GM12878 (cell line): ENCODE data around the gene FTSJ1. TPM values are rescaled to one million over a fixed set of nuclear protein-coding genes. Genes with fewer than 3 reads are reported as not detected.

Experiments used
- ATAC-seq: fragments of 200-7000 bp; cut with Tn5 transposase; 3 replicates; pipeline ENCODE4 v1.9.1; 2020; ENCODE audit warnings: mild to moderate bottlenecking, moderate library complexity
- Bru-seq: library from RNA; stranded (reverse); fragments of 400-500 nt; gene quantifications from one replicate; lab custom pipeline; 2021; lab: Mats Ljungman, UMichigan
- BruChase-seq, 2 experiments: library from RNA; stranded (reverse); fragments of 400-500 nt; gene quantifications; one replicate each; lab custom pipeline; 2021; lab: Mats Ljungman, UMichigan
- BruUV-seq: library from RNA; stranded (reverse); fragments of 400-500 nt; replicated peaks from 2 replicates; lab custom pipeline; 2021; lab: Mats Ljungman, UMichigan
- CTCF ChIA-PET: fragments of 300-600 bp; sonication (Branson Sonifier 250); formaldehyde crosslinking; extraction: SDS; loops from one replicate; lab custom pipeline; 2021; ENCODE audit warnings: inconsistent platforms; lab: Yijun Ruan, JAX
- POLR2A ChIA-PET: fragments of 350-600 bp; formaldehyde crosslinking; extraction: SDS; loops from one replicate; lab custom pipeline; 2021; ENCODE audit warnings: inconsistent platforms; lab: Charles Lee
- RAD21 ChIA-PET: fragments of 300-600 bp; sonication (Branson Sonifier 250); formaldehyde crosslinking; loops from one replicate; lab custom pipeline; 2023; ENCODE audit warnings: antibody characterized with exemption; ENCODE audit not compliant: unreplicated experiment; lab: Charles Lee
- SMC1A ChIA-PET: fragments of 300-600 bp; sonication (Branson Sonifier 250); formaldehyde crosslinking; loops from one replicate; lab custom pipeline; 2023; ENCODE audit not compliant: unreplicated experiment, uncharacterized antibody; lab: Charles Lee
- DNase-seq: peaks from one replicate; pipeline ENCODE4 v3.0.0-alpha.2; 2011; ENCODE audit warnings: low read depth, low spot score
- FAIRE-seq: peaks from 3 replicates; lab custom pipeline; 2011; peaks lifted over from hg19 to GRCh38; lab: Jason Lieb, UNC
- H2AFZ ChIP-seq: 2 replicates; pipeline ENCODE4 v1.6.0; 2011; ENCODE audit warnings: low read depth, low read length, control low read depth; ENCODE audit not compliant: control insufficient read depth
- H3K27ac ChIP-seq: 2 replicates; pipeline ENCODE4 v1.5.1; 2011; ENCODE audit warnings: control low read depth; ENCODE audit not compliant: control insufficient read depth, insufficient read depth
- H3K27me3 ChIP-seq, 2 experiments: replicated peaks in 1 of 2; 2 replicates each; pipeline versions ENCODE4 v1.6.0 to v1.6.1; 2011; ENCODE audit warnings: low read length in 1 of 2; ENCODE audit not compliant: control insufficient read depth in 2 of 2, insufficient read depth in 2 of 2
- H3K36me3 ChIP-seq, 2 experiments: 2 replicates each; pipeline ENCODE4 v1.5.1; 2011; ENCODE audit warnings: low read length in 1 of 2; ENCODE audit not compliant: control insufficient read depth in 2 of 2, insufficient read depth in 2 of 2
- H3K4me1 ChIP-seq: 2 replicates; pipeline ENCODE4 v1.6.1; 2011; ENCODE audit warnings: mild to moderate bottlenecking, low read length, moderate library complexity, mixed read lengths; ENCODE audit not compliant: control insufficient read depth, insufficient read depth
- H3K4me2 ChIP-seq: 2 replicates; pipeline ENCODE4 v1.6.0; 2011; ENCODE audit warnings: control low read depth; ENCODE audit not compliant: control insufficient read depth, insufficient read depth
- H3K4me3 ChIP-seq: fragments of 200-600 bp; sonication (generic); 2 replicates; pipeline ENCODE4 v1.5.1; 2016
- H3K79me2 ChIP-seq: 2 replicates; pipeline ENCODE4 v1.6.0; 2011; ENCODE audit warnings: low read length; ENCODE audit not compliant: control insufficient read depth, insufficient read depth
- H3K9ac ChIP-seq: 2 replicates; pipeline ENCODE4 v1.8.0; 2011; ENCODE audit warnings: low read length, control low read depth, mixed read lengths; ENCODE audit not compliant: control insufficient read depth, insufficient read depth
- H3K9me3 ChIP-seq: replicated peaks from 3 replicates; pipeline ENCODE4 v1.5.1; 2011; ENCODE audit warnings: mild to moderate bottlenecking, low read length; ENCODE audit not compliant: control insufficient read depth, insufficient read depth
- H4K20me1 ChIP-seq: 2 replicates; pipeline ENCODE4 v1.6.0; 2011; ENCODE audit not compliant: control insufficient read depth, insufficient read depth
- BRCA1 ChIP-seq: IDR thresholded peaks from 2 replicates; pipeline ENCODE4 v1.6.1; 2011; ENCODE audit warnings: low read depth, low read length, improper control_type of control experiment
- CHD2 ChIP-seq: IDR thresholded peaks from 2 replicates; pipeline ENCODE4 v1.6.1; 2011; ENCODE audit warnings: low read depth, low read length, improper control_type of control experiment, borderline replicate concordance
- GABPA ChIP-seq: IDR thresholded peaks from 2 replicates; pipeline ENCODE4 v1.6.1; 2014; ENCODE audit warnings: antibody characterized with exemption, low read depth, mild to moderate bottlenecking, inconsistent platforms
- MTA3 ChIP-seq: IDR thresholded peaks from 2 replicates; pipeline ENCODE4 v1.6.1; 2012; ENCODE audit warnings: low read length, inconsistent platforms, borderline replicate concordance
- NR2C1 ChIP-seq: fragments of 450-650 bp; IDR thresholded peaks from 2 replicates; pipeline ENCODE4 v1.6.1; 2017; ENCODE audit warnings: antibody characterized with exemption, mild to moderate bottlenecking, moderate library complexity
- SIN3A ChIP-seq: IDR thresholded peaks from 2 replicates; pipeline ENCODE4 v1.6.1; 2012; ENCODE audit warnings: low read depth, low read length, improper control_type of control experiment
- SPI1 ChIP-seq: IDR thresholded peaks from 2 replicates; pipeline ENCODE4 v1.6.1; 2011; ENCODE audit warnings: low read depth, mild to moderate bottlenecking, low read length, moderate library complexity, borderline replicate concordance; ENCODE audit not compliant: insufficient read depth
- TBL1XR1 ChIP-seq: IDR thresholded peaks from 2 replicates; pipeline ENCODE4 v1.6.1; 2012; ENCODE audit warnings: low read depth, low read length, improper control_type of control experiment
- TCF12 ChIP-seq: IDR thresholded peaks from 2 replicates; pipeline ENCODE4 v1.6.1; 2011; ENCODE audit warnings: low read depth, mild to moderate bottlenecking, low read length
- WGBS: methylation state at CpG from one replicate; pipeline ENCODE4 v1.1.6; 2016; ENCODE audit warnings: low lambda C conversion rate; ENCODE audit not compliant: insufficient replicate concordance, insufficient coverage; ENCODE audit errors: missing lambda C conversion rate; 5-methylcytosine and 5-hydroxymethylcytosine counted together
- in situ Hi-C: fragments of 300-500 bp; cut with MboI; formaldehyde crosslinking; loops from 9 replicates; pipeline ENCODE4 v1.14.3; 2018; ENCODE audit warnings: mixed read lengths
- intact Hi-C: fragments of 100-400 bp; cut with micrococcal nuclease; formaldehyde crosslinking; loops from one replicate; pipeline ENCODE4 v1.14.2; 2022; ENCODE audit not compliant: unreplicated experiment
- long read RNA-seq, 2 experiments: library from polyadenylated mRNA; unstranded; transcript quantifications; one replicate each; pipeline ENCODE4 v2.0.0, GENCODE V29; 2019 to 2020
- polyA minus RNA-seq, 3 experiments: library from RNA; depleted of rRNA, polyadenylated mRNA; stranded (reverse); fragments of >200 nt; gene quantifications; 2 replicates each; pipeline ENCODE4 v1.2.3, GENCODE V29; 2011
- polyA plus RNA-seq, 11 experiments: library from polyadenylated mRNA; depleted of rRNA in 4 of 11; unstranded in 6 of 11; stranded (reverse) in 5 of 11; fragments of >200 nt; fragmentation: Nextera tagmentation in 4 of 11; fragmentation: Illumina TruSeq in 1 of 11; extraction: Ambion mirVana in 4 of 11; extraction: Trizol in 1 of 11; gene quantifications; 1 replicate in 1 of 11; 2 replicates in 10 of 11; pipeline versions ENCODE4 v1.2.1 to v1.2.3, GENCODE V29; 2011 to 2016; ENCODE audit warnings: inconsistent platforms in 2 of 11, missing spikeins in 2 of 11, low read depth in 1 of 11
- total RNA-seq, 4 experiments: library from RNA; depleted of rRNA in 3 of 4; stranded (reverse); fragments of >200 nt in 3 of 4; fragmentation: Illumina TruSeq in 1 of 4; extraction: Trizol in 1 of 4; gene quantifications; 2 replicates each; pipeline versions ENCODE4 v1.2.1 to v1.2.3, GENCODE V29; 2013 to 2021
- TF ChIP-seq, protein P1 (sequence below): IDR thresholded peaks from 2 replicates; pipeline ENCODE4 v1.6.1; 2011; ENCODE audit warnings: low read depth, mild to moderate bottlenecking, low read length, moderate library complexity, borderline replicate concordance; ENCODE audit errors: extremely low read depth
- TF ChIP-seq, protein P2 (sequence below), 3 experiments: IDR thresholded peaks in 2 of 3; conservative IDR thresholded peaks in 1 of 3; 2 replicates each; pipeline ENCODE4 v1.5.1; 2011; ENCODE audit warnings: low read depth in 3 of 3, low read length in 3 of 3, mild to moderate bottlenecking in 3 of 3, control low read depth in 2 of 3, moderate library complexity in 2 of 3, inconsistent platforms in 1 of 3, mixed read lengths in 1 of 3; ENCODE audit not compliant: control insufficient read depth in 2 of 3, insufficient read depth in 1 of 3; ENCODE audit errors: extremely low read depth in 1 of 3

Gene FTSJ1, protein sequence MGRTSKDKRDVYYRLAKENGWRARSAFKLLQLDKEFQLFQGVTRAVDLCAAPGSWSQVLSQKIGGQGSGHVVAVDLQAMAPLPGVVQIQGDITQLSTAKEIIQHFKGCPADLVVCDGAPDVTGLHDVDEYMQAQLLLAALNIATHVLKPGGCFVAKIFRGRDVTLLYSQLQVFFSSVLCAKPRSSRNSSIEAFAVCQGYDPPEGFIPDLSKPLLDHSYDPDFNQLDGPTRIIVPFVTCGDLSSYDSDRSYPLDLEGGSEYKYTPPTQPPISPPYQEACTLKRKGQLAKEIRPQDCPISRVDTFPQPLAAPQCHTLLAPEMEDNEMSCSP
- total RNA-seq (2013; cell fraction: nucleolus; rRNA removed): 20.9 and 25.4 TPM in 2 replicates
- total RNA-seq (2014; rRNA removed) (86.0 and 87.8 TPM in 2 replicates), total RNA-seq (2014; rRNA removed; fragmentation: Illumina TruSeq; extraction: Trizol) (46.9 and 58.3 TPM in 2 replicates), total RNA-seq (2021) (57.4 and 60.7 TPM in 2 replicates), polyA plus RNA-seq (2011; rRNA removed) (25.2 and 31.0 TPM in 2 replicates), polyA plus RNA-seq (2014; fragmentation: Illumina TruSeq; extraction: Trizol) (32.6 and 46.5 TPM in 2 replicates), polyA plus RNA-seq (2014; fragmentation: Nextera tagmentation; extraction: Ambion mirVana) (10 to 100 TPM in 1 of 2 experiments, 1 to 10 TPM in 1; 8.8 to 18.2 TPM), polyA plus RNA-seq (2014; rRNA removed) (67.8 and 68.8 TPM in 2 replicates), polyA plus RNA-seq (2016; fragmentation: Nextera tagmentation; extraction: Ambion mirVana) (10 to 100 TPM; 74.9 to 86.9 TPM), polyA minus RNA-seq (2011; rRNA and poly(A)+ RNA removed) (20.2 and 35.4 TPM in 2 replicates), Bru-seq, nascent RNA (percentile 69 among the genes with signal in this experiment), BruChase-seq, experiment 1, labeled RNA remaining after a 6-hour chase (percentile 86 among the genes with signal in this experiment), BruChase-seq, experiment 2, labeled RNA remaining after a 2-hour chase (percentile 83 among the genes with signal in this experiment)
- polyA plus RNA-seq (2011; ENCODE audit: low read depth): 30.9 TPM
- polyA plus RNA-seq (2011; cell fraction: cytosol; rRNA removed): 46.7 and 55.0 TPM in 2 replicates
- 69.8 and 78.7 TPM in 2 replicates for polyA plus RNA-seq (2011; cell fraction: nucleus; rRNA removed)
- 41.7 and 42.2 TPM in 2 replicates for polyA plus RNA-seq (2012)
- polyA minus RNA-seq (2011; cell fraction: cytosol; rRNA and poly(A)+ RNA removed): 13.9 and 16.3 TPM in 2 replicates
- 13.5 and 19.6 TPM in 2 replicates for polyA minus RNA-seq (2011; cell fraction: nucleus; rRNA and poly(A)+ RNA removed)
- long read RNA-seq, experiment 1, transcript FTSJ1-202 (13 exons, 1,892 nt): major isoform, 22 of 62 reads
- long read RNA-seq, experiment 1, partial matches to known transcripts: 9 of 62 reads
- long read RNA-seq, experiment 1, other reads (novel, unspliced or antisense): 30 of 62 reads
- long read RNA-seq, experiment 2, transcript FTSJ1-202 (13 exons, 1,892 nt): major isoform, 5 of 13 reads
- long read RNA-seq, experiment 2, partial matches to known transcripts: 0 of 13 reads
- long read RNA-seq, experiment 2, other reads (novel, unspliced or antisense): 8 of 13 reads

DNA sequence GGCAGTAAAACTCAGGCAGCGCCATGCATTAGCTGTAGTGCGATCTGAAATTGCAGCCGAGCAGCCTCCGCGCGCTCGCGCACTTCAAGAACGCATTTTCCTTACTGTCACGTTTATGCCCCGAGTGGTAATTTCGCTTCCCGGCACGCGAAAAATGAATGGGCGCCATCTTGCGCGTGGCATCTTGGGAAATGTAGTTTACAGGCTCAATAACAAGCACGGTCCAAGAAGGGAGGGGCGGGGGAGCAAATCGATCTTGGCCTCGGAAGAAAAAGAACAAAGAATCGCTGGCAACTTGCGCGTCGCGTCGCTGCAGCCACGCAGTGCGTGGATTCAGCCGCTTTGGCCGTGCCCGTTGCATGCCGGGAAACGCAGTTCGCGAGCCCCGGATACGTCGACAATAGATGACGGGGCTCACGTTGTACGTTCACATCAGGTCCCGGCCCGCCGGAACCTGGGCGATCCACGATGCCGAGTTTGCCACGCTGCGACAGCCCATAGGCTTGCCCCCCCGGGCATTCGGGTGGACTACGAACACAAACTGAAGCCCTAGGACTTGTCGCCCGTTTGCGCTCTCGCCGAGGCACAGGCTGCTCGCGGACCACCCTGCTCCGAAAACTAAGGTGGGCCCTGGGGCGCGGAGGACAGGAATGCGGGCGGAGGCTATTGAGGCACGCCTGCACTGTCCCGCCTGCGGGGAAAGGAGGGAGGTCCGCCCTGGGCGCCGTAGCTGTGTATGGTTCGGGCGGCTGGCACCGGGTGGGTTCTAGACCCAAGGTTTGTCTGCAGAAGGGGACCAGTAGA, at the start of gene FTSJ1:
Gene FTSJ1, plus strand, starts transcription at position 426 of the 804 bp plus-strand sequence. CDS start 1,849 bp downstream, outside the sequence.
- in situ Hi-C loops: no loop called here
- Histone ChIP-seq H3K27me3 (no peaks in the 10 kb centered on the region), H3K4me1 (no peaks in the 10 kb centered on the region), H4K20me1 (no peaks in the 10 kb centered on the region), H2AFZ (peak within 1 kb of the TSS; percentile 82), H3K36me3 (no peaks in the 10 kb centered on the region; a peak in 2 of 4 replicates), H3K9ac (peak within 1 kb of the TSS; percentile 85), H3K79me2 (peaks cover 27% of the 10 kb centered on the region), H3K4me3 (peak within 1 kb of the TSS; percentile 74), H3K9me3 (no peaks in the 10 kb centered on the region), H3K4me2 (peak within 1 kb of the TSS; percentile 80), H3K27ac (peak within 1 kb of the TSS; percentile 73)
- SMC1A ChIA-PET: interaction anchor here (1.5 to 2.1 kb wide), 2 partner anchors 32 to 64 kb away, joined by 5 to 7 read pairs; partner anchors contain the start of genes PORCN and TBC1D25
- FAIRE-seq (peak; percentile 90), ATAC-seq (peak; percentile 95), DNase-seq (peak; percentile 79)
- no TSS peak for BruUV-seq
- RAD21 ChIA-PET: no interaction called here
- intact Hi-C loops: loop anchor here (2.0 to 10.0 kb wide), 3 partner anchors 33 to 419 kb away; partner anchors contain the start of genes PORCN, PQBP1, RBM3 and TIMM17B
- WGBS: 33% methylated on average over 70 of the region's 75 CpGs
- CTCF ChIA-PET: no interaction called here
- POLR2A ChIA-PET: interaction anchor here (1.4 kb wide), 1 partner anchor 32 kb away, joined by 4 read pairs; no protein-coding TSS in a partner anchor
- TF ChIP-seq NR2C1 (peak; percentile 86), TBL1XR1 (no peak), BRCA1 (no peak), GABPA (peak; percentile 38; the same call in 1 of the 2 replicates), SIN3A (peak; percentile 72; the same call in 1 of the 2 replicates), MTA3 (no peak), CHD2 (peak; percentile 65; the same call in 1 of the 2 replicates), SPI1 (no peak), TCF12 (0 out of 2 replicates have a peak, but pooled peaks have one; percentile 19)
- TF ChIP-seq, protein P1, sequence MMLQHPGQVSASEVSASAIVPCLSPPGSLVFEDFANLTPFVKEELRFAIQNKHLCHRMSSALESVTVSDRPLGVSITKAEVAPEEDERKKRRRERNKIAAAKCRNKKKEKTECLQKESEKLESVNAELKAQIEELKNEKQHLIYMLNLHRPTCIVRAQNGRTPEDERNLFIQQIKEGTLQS: 0 out of 2 replicates have a peak, but pooled peaks have one; percentile 35
- TF ChIP-seq, protein P2, sequence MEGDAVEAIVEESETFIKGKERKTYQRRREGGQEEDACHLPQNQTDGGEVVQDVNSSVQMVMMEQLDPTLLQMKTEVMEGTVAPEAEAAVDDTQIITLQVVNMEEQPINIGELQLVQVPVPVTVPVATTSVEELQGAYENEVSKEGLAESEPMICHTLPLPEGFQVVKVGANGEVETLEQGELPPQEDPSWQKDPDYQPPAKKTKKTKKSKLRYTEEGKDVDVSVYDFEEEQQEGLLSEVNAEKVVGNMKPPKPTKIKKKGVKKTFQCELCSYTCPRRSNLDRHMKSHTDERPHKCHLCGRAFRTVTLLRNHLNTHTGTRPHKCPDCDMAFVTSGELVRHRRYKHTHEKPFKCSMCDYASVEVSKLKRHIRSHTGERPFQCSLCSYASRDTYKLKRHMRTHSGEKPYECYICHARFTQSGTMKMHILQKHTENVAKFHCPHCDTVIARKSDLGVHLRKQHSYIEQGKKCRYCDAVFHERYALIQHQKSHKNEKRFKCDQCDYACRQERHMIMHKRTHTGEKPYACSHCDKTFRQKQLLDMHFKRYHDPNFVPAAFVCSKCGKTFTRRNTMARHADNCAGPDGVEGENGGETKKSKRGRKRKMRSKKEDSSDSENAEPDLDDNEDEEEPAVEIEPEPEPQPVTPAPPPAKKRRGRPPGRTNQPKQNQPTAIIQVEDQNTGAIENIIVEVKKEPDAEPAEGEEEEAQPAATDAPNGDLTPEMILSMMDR (IDR thresholded peaks at IDR 0.05 in 2 of 3, conservative IDR thresholded peaks at IDR 0.05 in 1 of 3; ENCODE audit: control insufficient read depth in 2 of 3, extremely low read depth in 1 of 3, insufficient read depth in 1 of 3, low read depth in 3 of 3, low read length in 3 of 3): no peak; a peak in 1 of 6 replicates
